GM21825 (cell line): Measurements from ENCODE around the gene ARHGAP11A.

Source experiments
- ATAC-seq: cut with Tn5 transposase; IDR thresholded peaks from one replicate; pipeline ENCODE4 v1.9.1; 2021; ENCODE audit warnings: mild to moderate bottlenecking, moderate library complexity; ENCODE audit not compliant: unreplicated experiment

Gene ARHGAP11A

DNA sequence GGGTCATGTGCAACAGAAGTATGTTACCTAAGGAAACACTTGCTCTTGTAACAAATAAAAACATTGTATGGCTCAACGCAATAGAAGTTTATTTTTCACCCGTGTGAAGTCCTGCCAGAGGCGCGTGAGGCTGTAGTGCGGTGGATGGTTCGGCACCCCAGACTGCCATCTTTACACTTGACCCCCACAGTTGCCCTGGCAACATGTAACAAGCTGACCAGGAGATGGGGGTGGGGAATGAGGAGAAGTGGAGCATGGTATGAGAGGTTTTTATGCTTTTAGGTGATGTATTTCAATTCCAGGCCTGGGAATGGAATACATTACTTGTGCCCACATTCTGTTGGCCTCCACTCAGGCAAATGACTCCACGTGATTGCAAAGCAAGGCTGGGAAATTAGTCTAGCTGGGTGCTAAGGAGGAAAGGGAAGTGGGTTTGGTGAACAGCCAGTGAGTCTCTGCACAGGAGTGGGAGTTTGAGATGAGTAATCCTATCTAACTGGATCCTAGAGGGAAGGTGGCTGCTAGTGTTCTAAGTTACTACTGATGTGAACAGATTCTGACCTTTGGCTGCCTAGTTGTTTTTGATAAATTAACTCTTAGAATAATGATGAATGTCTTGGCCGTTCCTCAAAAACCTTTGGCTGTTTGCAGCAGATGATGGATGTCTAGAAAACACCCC is 68.7 kb downstream of the ARHGAP11A start:
- ATAC-seq, result no peak

- ATAC-seq, result no peak
Observed at GRCh38 chr15:32685576-32685975, 70.3 kb downstream of the ARHGAP11A start.

GRCh38 chr15:32687556-32687955 is 72.3 kb downstream of the ARHGAP11A start:
- ATAC-seq, result no peak

- ATAC-seq, result no peak
Observed at GRCh38 chr15:32688151-32688639, 72.9 kb downstream of the ARHGAP11A start.
